Sigmoid colon (tissue), 7 donors: ENCODE data around the gene LIME1. TPM values are rescaled to one million over a fixed set of nuclear protein-coding genes. Genes with fewer than 3 reads are reported as not detected.

ENCODE experiments used
- DNase-seq: peaks from one replicate; pipeline ENCODE4 v3.0.0-alpha.2; 2019
- H3K27ac ChIP-seq, 4 donors: fragments of 200-600 bp; sonication (generic); one replicate each; pipeline ENCODE4 v1.5.1; 2016 to 2019; ENCODE audit warnings: mild to moderate bottlenecking in 1 of 4
- H3K27me3 ChIP-seq, 3 donors: fragments of 200-600 bp; sonication (generic); one replicate each; pipeline ENCODE4 v1.5.1; 2019; ENCODE audit warnings: mild to moderate bottlenecking in 1 of 3
- H3K36me3 ChIP-seq, 4 donors: fragments of 200-600 bp; sonication (generic); one replicate each; pipeline ENCODE4 v1.5.1; 2016 to 2019
- H3K4me1 ChIP-seq, 4 donors: fragments of 200-600 bp; sonication (generic); one replicate each; pipeline ENCODE4 v1.5.1; 2017 to 2019
- H3K4me3 ChIP-seq, 4 donors: fragments of 200-600 bp; sonication (generic); one replicate each; pipeline ENCODE4 v1.5.1; 2017 to 2019; ENCODE audit warnings: mild to moderate bottlenecking in 2 of 4, moderate library complexity in 1 of 4
- H3K9me3 ChIP-seq, 4 donors: fragments of 200-600 bp in 3 of 4; sonication (generic) in 3 of 4; one replicate each; pipeline versions ENCODE4 v1.5.1 to v1.6.1; 2013 to 2019
- CTCF ChIP-seq, 4 experiments: fragments of 450-650 bp in 3 of 4; fragments of 200-600 bp in 1 of 4; IDR thresholded peaks; one replicate each; pipeline ENCODE4 v1.5.1; 2016 to 2019; ENCODE audit warnings: antibody characterized with exemption in 4 of 4, mild to moderate bottlenecking in 3 of 4, moderate library complexity in 2 of 4
- EP300 ChIP-seq, 4 donors: sonication (generic); formaldehyde crosslinking; IDR thresholded peaks; one replicate each; pipeline ENCODE4 v1.6.1; 2017; ENCODE audit warnings: antibody characterized with exemption in 4 of 4
- POLR2A ChIP-seq, 2 donors: fragments of 450-650 bp; IDR thresholded peaks; one replicate each; pipeline ENCODE4 v1.6.1; 2016; ENCODE audit warnings: antibody characterized with exemption in 2 of 2, mild to moderate bottlenecking in 2 of 2, moderate library complexity in 2 of 2
- POLR2AphosphoS5 ChIP-seq, 4 donors: sonication (generic); formaldehyde crosslinking; IDR thresholded peaks; one replicate each; pipeline ENCODE4 v1.6.1; 2017; ENCODE audit warnings: antibody characterized with exemption in 4 of 4
- WGBS, 2 donors: extraction: QIAGEN DNeasy Blood & Tissue Kit; methylation state at CpG; one replicate each; pipeline ENCODE4 v1.1.7; 2013; 5-methylcytosine and 5-hydroxymethylcytosine counted together
- intact Hi-C: fragments of 100-400 bp; cut with DNase I; formaldehyde crosslinking; loops from one replicate; pipeline ENCODE4 v1.15.1; 2023
- polyA plus RNA-seq, 3 donors: library from polyadenylated mRNA; stranded (reverse); fragments of 200-250 nt; gene quantifications; one replicate each; pipeline ENCODE4 v1.2.3, GENCODE V29; 2013
- total RNA-seq, 4 donors: library from RNA; depleted of rRNA; stranded (reverse); fragments of >200 nt; gene quantifications; one replicate each; pipeline ENCODE4 v1.1.0, GENCODE V29; 2016
- donor health status: healthy with polysubstance abuse.
- donor health status: Bipolar disorder and iron deficiency.
- donor health status: healthy.

The LIME1 gene
- total and polyA plus RNA-seq, 7 donors: 4.6 to 35.3 (median 6.4) TPM; not detected in 1

- peak; percentile 75 for DNase-seq
- H3K9me3 ChIP-seq: no peaks in the 10 kb centered on the region
- TF ChIP-seq CTCF (IDR thresholded peaks at IDR 0.05) (no peak), EP300 (IDR thresholded peaks at IDR 0.05) (no peak)
- peak overlapping the region in 2 of 4 donors; percentile 91 to 93 for H3K27ac ChIP-seq
- H3K27me3 ChIP-seq: peaks cover 0 to 10% (median 0%) of the 10 kb centered on the region in 3 donors
- peaks cover 19 to 48% (median 27%) of the 10 kb centered on the region in 4 donors for H3K36me3 ChIP-seq
- peak overlapping the region in 3 of 4 donors; percentile 21 to 66 (median 35) for H3K4me3 ChIP-seq
- intact Hi-C loops: loop anchor here (2.0 kb wide), 1 partner anchor 31 kb away; the partner anchor contains the start of gene ARFRP1
- H3K4me1 ChIP-seq: peaks cover 0 to 43% (median 36%) of the 10 kb centered on the region in 4 donors
- WGBS, 2 donors: 8 to 19% methylated on average over 43 of the region's 43 CpGs
These were observed 1.7 kb downstream of the LIME1 start for GRCh38 chr20:63737945-63738686.

GRCh38 chr20:63738687-63739129, 2.2 kb downstream of the LIME1 start:
- Histone ChIP-seq H3K4me3 (peak overlapping the region; percentile 48 to 66 (median 57)), H3K4me1 (peaks cover 0 to 43% (median 36%) of the 10 kb centered on the region in 4 donors), H3K36me3 (peaks cover 20 to 48% (median 26%) of the 10 kb centered on the region in 4 donors), H3K9me3 (no peaks in the 10 kb centered on the region), H3K27me3 (peaks cover 0 to 10% (median 0%) of the 10 kb centered on the region in 3 donors), H3K27ac (peak overlapping the region; percentile 83 to 93 (median 90))
- TF ChIP-seq EP300 (IDR thresholded peaks at IDR 0.05): no peak
- TF ChIP-seq POLR2A (IDR thresholded peaks at IDR 0.05): no peak
- intact Hi-C loops: loop anchor here (2.0 kb wide), 1 partner anchor 32 kb away; the partner anchor contains the start of gene ARFRP1
- 10 to 28% methylated on average over 26 of the region's 26 CpGs for WGBS, 2 donors
- peak; percentile 89 for DNase-seq

GRCh38 chr20:63739130-63740069, 2.9 kb downstream of the LIME1 start, which contains the start of gene SLC2A4RG:
SLC2A4RG (plus strand) TSS chr20:63739776; CDS start chr20:63739913, 137 bp downstream.
- no peak for TF ChIP-seq POLR2A (IDR thresholded peaks at IDR 0.05)
- TF ChIP-seq POLR2AphosphoS5 (IDR thresholded peaks at IDR 0.05): peak in 2 of 4 donors; percentile 10 to 11
- no peak for TF ChIP-seq EP300 (IDR thresholded peaks at IDR 0.05)
- TF ChIP-seq CTCF (IDR thresholded peaks at IDR 0.05): no peak
- WGBS, 2 donors: 1 to 2% methylated on average over 136 of the region's 136 CpGs
- H3K9me3 ChIP-seq: no peaks in the 10 kb centered on the region
- H3K4me3 ChIP-seq: peak within 1 kb of the TSS; percentile 65 to 71 (median 66)
- intact Hi-C loops: loop anchor here (2.0 to 5.0 kb wide), 3 partner anchors 33 to 522 kb away; partner anchors contain the start of genes ARFRP1, GMEB2 and YTHDF1
- H3K27ac ChIP-seq: peak within 1 kb of the TSS; percentile 91 to 96 (median 96)
- peaks cover 0 to 43% (median 36%) of the 10 kb centered on the region in 4 donors for H3K4me1 ChIP-seq
- H3K27me3 ChIP-seq: peaks cover 0 to 10% (median 0%) of the 10 kb centered on the region in 3 donors
- DNase-seq: peak; percentile 89
- H3K36me3 ChIP-seq: peaks cover 18 to 42% (median 21%) of the 10 kb centered on the region in 4 donors

GRCh38 chr20:63740070-63740626, 3.7 kb downstream of the LIME1 start:
- H3K4me3 ChIP-seq: peak overlapping the region; percentile 65 to 71 (median 66)
- peak overlapping the region; percentile 91 to 96 (median 96) for H3K27ac ChIP-seq
- peaks cover 0 to 10% (median 0%) of the 10 kb centered on the region in 3 donors for H3K27me3 ChIP-seq
- TF ChIP-seq EP300 (IDR thresholded peaks at IDR 0.05): no peak
- TF ChIP-seq CTCF (IDR thresholded peaks at IDR 0.05): no peak
- H3K36me3 ChIP-seq: peaks cover 12 to 34% (median 20%) of the 10 kb centered on the region in 4 donors
- peak; percentile 78 for DNase-seq
- no peaks in the 10 kb centered on the region for H3K9me3 ChIP-seq
- intact Hi-C loops: loop anchor here (2.0 to 5.0 kb wide), 2 partner anchors 113 to 523 kb away; partner anchors contain the start of genes GMEB2 and YTHDF1
- peaks cover 0 to 43% (median 36%) of the 10 kb centered on the region in 4 donors for H3K4me1 ChIP-seq
- 1% methylated on average over 80 of the region's 80 CpGs for WGBS, 2 donors
